Measurements from ENCODE around the gene TRIL.

TRIL gene

DNA sequence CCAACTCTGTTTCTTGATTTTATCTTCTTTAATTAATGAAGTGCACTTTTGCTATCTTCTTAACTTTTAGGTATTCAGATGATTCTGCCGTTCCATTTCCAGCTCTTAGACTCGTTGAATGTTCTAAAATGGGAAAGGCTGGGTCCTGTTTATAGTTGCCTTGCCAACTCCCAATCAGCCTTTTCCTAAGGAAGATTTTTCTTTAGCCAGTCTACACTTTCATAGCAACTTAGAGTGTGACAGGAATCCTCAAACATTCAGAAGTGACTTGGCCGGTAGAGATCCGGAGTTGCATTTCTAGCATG is 23.0 kb upstream of the TRIL start:
- no peak overlapping the region for H3K4me3 ChIP-seq (ENCODE audit: low read depth, low read length)
- H3K9me3 ChIP-seq (ENCODE audit: control insufficient read depth, insufficient read depth, low read depth, low read length): no peaks in the 10 kb centered on the region
- no peak overlapping the region for H3K27ac ChIP-seq (ENCODE audit: extremely low read depth, low read depth, low read length)
- ChIA-PET CTCF (interaction anchor here (0.7 to 1.8 kb wide), 4 partner anchors 25 to 510 kb away, joined by 4 to 10 read pairs (median 5); no protein-coding TSS in a partner anchor), POLR2A (interaction anchor here (0.8 kb wide), 1 partner anchor 165 kb away, joined by 3 read pairs; the partner anchor contains the start of gene CPVL)
- H3K36me3 ChIP-seq (ENCODE audit: control insufficient read depth in 2 of 2, insufficient read depth in 1 of 2, low read length in 2 of 2): no peaks in the 10 kb centered on the region
- no peak for TF ChIP-seq OVOL3 (tag by site-specific recombination; IDR thresholded peaks at IDR 0.05)
- no peak for TF ChIP-seq GLIS2 (tag by site-specific recombination; IDR thresholded peaks at IDR 0.05)
- TF ChIP-seq ZNF529 (tag by site-specific recombination; IDR thresholded peaks at IDR 0.05; ENCODE audit: insufficient replicate concordance): no peak
- TF ChIP-seq ZNF202 (tag by site-specific recombination; IDR thresholded peaks at IDR 0.05; ENCODE audit: borderline replicate concordance): no peak
- no peak for TF ChIP-seq YY1 (tag by site-specific recombination; IDR thresholded peaks at IDR 0.05)
- TF ChIP-seq ZBTB17 (tag by site-specific recombination; IDR thresholded peaks at IDR 0.05): no peak
- TF ChIP-seq SALL2 (tag by site-specific recombination; IDR thresholded peaks at IDR 0.05; ENCODE audit: borderline replicate concordance): no peak
- TF ChIP-seq ZNF248 (tag by site-specific recombination; IDR thresholded peaks at IDR 0.05): no peak
- no peak for TF ChIP-seq ZNF416 (tag by site-specific recombination; IDR thresholded peaks at IDR 0.05)
- no peaks in the 10 kb centered on the region; the same call in 1 of the 2 replicates for H3K4me1 ChIP-seq (ENCODE audit: control insufficient read depth, insufficient read depth, low read length)

DNA sequence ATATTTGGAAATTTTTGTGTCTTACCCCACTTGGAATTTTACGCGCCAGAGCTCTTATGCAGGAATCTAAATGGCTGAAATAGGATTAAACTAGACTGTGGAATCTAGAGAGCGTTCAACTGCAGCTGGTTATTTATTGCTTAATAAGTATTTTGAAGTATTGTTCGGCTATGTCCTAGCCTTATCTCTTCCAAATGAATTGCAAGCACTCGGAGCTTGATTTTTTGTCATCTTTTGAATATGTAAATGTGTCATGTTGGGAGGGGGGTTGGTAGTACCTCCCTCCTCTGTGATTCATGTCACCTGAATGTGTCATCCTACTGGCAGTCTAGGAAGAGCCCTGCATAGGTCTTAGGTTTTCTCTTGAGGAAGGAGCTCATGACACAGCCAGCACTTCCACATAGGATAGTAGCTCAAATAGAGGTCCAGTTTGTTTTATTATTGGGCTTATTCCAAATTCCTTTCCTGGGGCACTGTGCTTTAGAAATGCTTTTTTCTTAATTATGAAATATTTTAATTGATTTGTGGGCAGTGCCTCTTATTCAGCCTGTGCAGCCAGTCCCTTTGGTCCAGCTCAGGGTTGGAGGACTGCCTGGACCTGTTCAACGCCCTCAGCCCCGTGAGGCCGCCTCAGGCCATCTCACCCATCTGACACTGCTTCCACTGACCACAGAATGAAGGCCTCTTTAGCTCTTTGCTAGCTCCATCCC is 22.5 kb upstream of the TRIL start:
- H3K4me1 ChIP-seq (ENCODE audit: control insufficient read depth, insufficient read depth, low read length): no peaks in the 10 kb centered on the region; the same call in 1 of the 2 replicates
- H3K4me3 ChIP-seq (ENCODE audit: low read depth, low read length): no peak overlapping the region
- ChIA-PET CTCF (interaction anchor here (1.1 to 1.8 kb wide), 3 partner anchors 24 to 126 kb away, joined by 4 to 10 read pairs (median 5); no protein-coding TSS in a partner anchor), POLR2A (interaction anchor here (0.8 kb wide), 1 partner anchor 166 kb away, joined by 3 read pairs; the partner anchor contains the start of gene CPVL)
- H3K9me3 ChIP-seq (ENCODE audit: control insufficient read depth, insufficient read depth, low read depth, low read length): no peaks in the 10 kb centered on the region
- TF ChIP-seq REPIN1 (tag by site-specific recombination; IDR thresholded peaks at IDR 0.05; ENCODE audit: low read depth) (no peak), IKZF3 (tag by site-specific recombination; IDR thresholded peaks at IDR 0.05) (no peak), ZNF530 (tag by site-specific recombination; IDR thresholded peaks at IDR 0.05; ENCODE audit: low read depth) (no peak), ZNF549 (tag by site-specific recombination; IDR thresholded peaks at IDR 0.05) (no peak), ZNF768 (tag by site-specific recombination; IDR thresholded peaks at IDR 0.05) (no peak), GFI1B (tag by site-specific recombination; IDR thresholded peaks at IDR 0.05) (no peak), ZNF624 (tag by site-specific recombination; IDR thresholded peaks at IDR 0.05) (no peak), ZFP37 (tag by site-specific recombination; IDR thresholded peaks at IDR 0.05) (no peak), ZNF600 (tag by site-specific recombination; IDR thresholded peaks at IDR 0.05) (no peak), ZNF623 (tag by site-specific recombination; IDR thresholded peaks at IDR 0.05) (no peak), ZNF48 (tag by site-specific recombination; IDR thresholded peaks at IDR 0.05) (no peak), ZNF292 (tag by site-specific recombination; IDR thresholded peaks at IDR 0.05; ENCODE audit: borderline replicate concordance, low read depth) (no peak), ZNF664 (tag by site-specific recombination; IDR thresholded peaks at IDR 0.05) (no peak), ZNF501 (tag by site-specific recombination; IDR thresholded peaks at IDR 0.05) (no peak), KLF7 (tag by site-specific recombination; IDR thresholded peaks at IDR 0.05; ENCODE audit: borderline replicate concordance) (no peak), ZNF555 (tag by site-specific recombination; conservative IDR thresholded peaks at IDR 0.05) (no peak)
- TF ChIP-seq, protein P1, sequence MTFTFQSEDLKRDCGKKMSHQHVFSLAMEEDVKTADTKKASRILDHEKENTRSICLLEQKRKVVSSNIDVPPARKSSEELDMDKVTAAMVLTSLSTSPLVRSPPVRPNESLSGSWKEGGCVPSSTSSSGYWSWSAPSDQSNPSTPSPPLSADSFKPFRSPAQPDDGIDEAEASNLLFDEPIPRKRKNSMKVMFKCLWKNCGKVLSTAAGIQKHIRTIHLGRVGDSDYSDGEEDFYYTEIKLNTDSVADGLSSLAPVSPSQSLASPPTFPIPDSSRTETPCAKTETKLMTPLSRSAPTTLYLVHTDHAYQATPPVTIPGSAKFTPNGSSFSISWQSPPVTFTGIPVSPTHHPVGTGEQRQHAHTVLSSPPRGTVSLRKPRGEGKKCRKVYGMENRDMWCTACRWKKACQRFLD (tag by site-specific recombination; IDR thresholded peaks at IDR 0.05): no peak
- TF ChIP-seq, protein P2, sequence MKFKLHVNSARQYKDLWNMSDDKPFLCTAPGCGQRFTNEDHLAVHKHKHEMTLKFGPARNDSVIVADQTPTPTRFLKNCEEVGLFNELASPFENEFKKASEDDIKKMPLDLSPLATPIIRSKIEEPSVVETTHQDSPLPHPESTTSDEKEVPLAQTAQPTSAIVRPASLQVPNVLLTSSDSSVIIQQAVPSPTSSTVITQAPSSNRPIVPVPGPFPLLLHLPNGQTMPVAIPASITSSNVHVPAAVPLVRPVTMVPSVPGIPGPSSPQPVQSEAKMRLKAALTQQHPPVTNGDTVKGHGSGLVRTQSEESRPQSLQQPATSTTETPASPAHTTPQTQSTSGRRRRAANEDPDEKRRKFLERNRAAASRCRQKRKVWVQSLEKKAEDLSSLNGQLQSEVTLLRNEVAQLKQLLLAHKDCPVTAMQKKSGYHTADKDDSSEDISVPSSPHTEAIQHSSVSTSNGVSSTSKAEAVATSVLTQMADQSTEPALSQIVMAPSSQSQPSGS (tag by site-specific recombination; IDR thresholded peaks at IDR 0.05; ENCODE audit: low read depth): no peak
- TF ChIP-seq, protein P3, sequence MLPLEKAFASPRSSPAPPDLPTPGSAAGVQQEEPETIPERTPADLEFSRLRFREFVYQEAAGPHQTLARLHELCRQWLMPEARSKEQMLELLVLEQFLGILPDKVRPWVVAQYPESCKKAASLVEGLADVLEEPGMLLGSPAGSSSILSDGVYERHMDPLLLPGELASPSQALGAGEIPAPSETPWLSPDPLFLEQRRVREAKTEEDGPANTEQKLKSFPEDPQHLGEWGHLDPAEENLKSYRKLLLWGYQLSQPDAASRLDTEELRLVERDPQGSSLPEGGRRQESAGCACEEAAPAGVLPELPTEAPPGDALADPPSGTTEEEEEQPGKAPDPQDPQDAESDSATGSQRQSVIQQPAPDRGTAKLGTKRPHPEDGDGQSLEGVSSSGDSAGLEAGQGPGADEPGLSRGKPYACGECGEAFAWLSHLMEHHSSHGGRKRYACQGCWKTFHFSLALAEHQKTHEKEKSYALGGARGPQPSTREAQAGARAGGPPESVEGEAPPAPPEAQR (tag by site-specific recombination; IDR thresholded peaks at IDR 0.05): no peak
- TF ChIP-seq, protein P4, sequence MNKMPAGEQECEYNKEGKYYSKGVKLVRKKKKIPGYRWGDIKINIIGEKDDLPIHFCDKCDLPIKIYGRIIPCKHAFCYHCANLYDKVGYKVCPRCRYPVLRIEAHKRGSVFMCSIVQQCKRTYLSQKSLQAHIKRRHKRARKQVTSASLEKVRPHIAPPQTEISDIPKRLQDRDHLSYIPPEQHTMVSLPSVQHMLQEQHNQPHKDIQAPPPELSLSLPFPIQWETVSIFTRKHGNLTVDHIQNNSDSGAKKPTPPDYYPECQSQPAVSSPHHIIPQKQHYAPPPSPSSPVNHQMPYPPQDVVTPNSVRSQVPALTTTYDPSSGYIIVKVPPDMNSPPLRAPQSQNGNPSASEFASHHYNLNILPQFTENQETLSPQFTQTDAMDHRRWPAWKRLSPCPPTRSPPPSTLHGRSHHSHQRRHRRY (tag by site-specific recombination; IDR thresholded peaks at IDR 0.05): no peak
- H3K27ac ChIP-seq (ENCODE audit: extremely low read depth, low read depth, low read length): no peak overlapping the region
- H3K36me3 ChIP-seq (ENCODE audit: control insufficient read depth in 2 of 2, insufficient read depth in 1 of 2, low read length in 2 of 2): no peaks in the 10 kb centered on the region

Measured in HEK293 (cell line).